Tibial nerve (tissue), 4 donors: ENCODE results near the gene HSF4.

Source experiments
- EP300 ChIP-seq, 2 donors: sonication (generic); formaldehyde crosslinking; IDR thresholded peaks; one replicate each; pipeline ENCODE4 v1.6.1; 2017; ENCODE audit warnings: antibody characterized with exemption in 2 of 2, mild to moderate bottlenecking in 1 of 2
- POLR2A ChIP-seq, 2 donors: fragments of 450-650 bp; IDR thresholded peaks; one replicate each; pipeline ENCODE4 v1.6.1; 2017; ENCODE audit warnings: antibody characterized with exemption in 2 of 2, mild to moderate bottlenecking in 2 of 2, moderate library complexity in 2 of 2
- TF ChIP-seq, protein P1 (sequence below), 5 experiments: fragments of 200-600 bp in 3 of 5; fragments of 450-650 bp in 2 of 5; sonication (generic) in 3 of 5; IDR thresholded peaks; one replicate each; pipeline ENCODE4 v1.5.1; 2016 to 2019; ENCODE audit warnings: antibody characterized with exemption in 5 of 5, mild to moderate bottlenecking in 3 of 5, moderate library complexity in 2 of 5

DNA sequence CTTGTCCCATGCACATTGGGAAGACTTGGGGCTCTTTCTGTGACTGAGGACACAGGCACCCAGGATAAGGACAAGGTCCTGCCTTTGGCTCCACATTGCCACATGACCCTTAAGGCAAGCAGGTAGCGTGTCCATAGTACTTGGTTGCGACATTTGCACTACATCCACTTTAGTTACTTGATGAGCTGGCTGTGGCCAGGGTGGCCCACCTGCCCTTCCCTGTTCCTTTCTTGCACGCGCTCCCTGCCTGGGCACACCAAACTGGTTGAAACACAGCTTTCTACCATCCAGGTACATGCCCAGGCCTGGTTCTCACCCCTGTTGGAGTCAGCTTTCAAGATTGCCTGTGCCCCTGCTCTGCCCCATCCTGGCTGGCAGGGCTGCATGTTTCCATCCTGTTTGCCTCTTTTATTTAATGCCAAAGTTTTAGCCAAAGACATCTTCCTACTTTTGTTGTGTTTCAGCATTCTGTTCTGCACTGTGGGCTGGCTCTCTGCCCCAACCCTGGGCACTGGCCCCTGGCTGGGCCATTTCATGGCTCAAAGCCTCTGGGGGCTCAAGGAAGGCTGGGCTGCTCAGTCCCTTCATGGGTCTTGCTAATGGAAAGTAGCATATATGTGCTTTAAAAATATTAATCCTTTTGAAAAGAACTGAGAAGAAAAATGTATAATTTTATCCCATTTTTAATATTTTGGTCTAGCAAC lies 17.0 kb upstream of the HSF4 start:
- TF ChIP-seq, protein P1, sequence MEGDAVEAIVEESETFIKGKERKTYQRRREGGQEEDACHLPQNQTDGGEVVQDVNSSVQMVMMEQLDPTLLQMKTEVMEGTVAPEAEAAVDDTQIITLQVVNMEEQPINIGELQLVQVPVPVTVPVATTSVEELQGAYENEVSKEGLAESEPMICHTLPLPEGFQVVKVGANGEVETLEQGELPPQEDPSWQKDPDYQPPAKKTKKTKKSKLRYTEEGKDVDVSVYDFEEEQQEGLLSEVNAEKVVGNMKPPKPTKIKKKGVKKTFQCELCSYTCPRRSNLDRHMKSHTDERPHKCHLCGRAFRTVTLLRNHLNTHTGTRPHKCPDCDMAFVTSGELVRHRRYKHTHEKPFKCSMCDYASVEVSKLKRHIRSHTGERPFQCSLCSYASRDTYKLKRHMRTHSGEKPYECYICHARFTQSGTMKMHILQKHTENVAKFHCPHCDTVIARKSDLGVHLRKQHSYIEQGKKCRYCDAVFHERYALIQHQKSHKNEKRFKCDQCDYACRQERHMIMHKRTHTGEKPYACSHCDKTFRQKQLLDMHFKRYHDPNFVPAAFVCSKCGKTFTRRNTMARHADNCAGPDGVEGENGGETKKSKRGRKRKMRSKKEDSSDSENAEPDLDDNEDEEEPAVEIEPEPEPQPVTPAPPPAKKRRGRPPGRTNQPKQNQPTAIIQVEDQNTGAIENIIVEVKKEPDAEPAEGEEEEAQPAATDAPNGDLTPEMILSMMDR (IDR thresholded peaks at IDR 0.05), result no peak
- TF ChIP-seq EP300 (IDR thresholded peaks at IDR 0.05) (no peak), POLR2A (IDR thresholded peaks at IDR 0.05) (no peak)
